Breast epithelium (tissue), 4 donors: ENCODE data around the gene FADS2. TPM values are rescaled to one million over a fixed set of nuclear protein-coding genes. Genes with fewer than 3 reads are reported as not detected.

ENCODE experiments used
- DNase-seq, 2 donors: peaks; one replicate each; pipeline ENCODE4 v3.0.0-alpha.2; 2019; ENCODE audit warnings: low spot score in 2 of 2
- H3K27ac ChIP-seq, 2 donors: fragments of 200-600 bp; sonication (generic) in 1 of 2; one replicate each; pipeline ENCODE4 v1.5.1; 2016 to 2019; ENCODE audit warnings: mild to moderate bottlenecking in 1 of 2
- H3K27me3 ChIP-seq, 2 donors: fragments of 200-600 bp; sonication (generic) in 1 of 2; one replicate each; pipeline versions ENCODE4 v1.5.1 to v1.6.0; 2017 to 2019; ENCODE audit warnings: control low read depth in 1 of 2, mild to moderate bottlenecking in 1 of 2
- H3K36me3 ChIP-seq: fragments of 200-600 bp; one replicate; pipeline ENCODE4 v1.5.1; 2019
- H3K4me1 ChIP-seq, 2 donors: fragments of 200-600 bp; sonication (generic); one replicate each; pipeline ENCODE4 v1.5.1; 2016 to 2019; ENCODE audit warnings: control low read depth in 1 of 2
- H3K4me3 ChIP-seq, 3 donors: fragments of 200-600 bp; sonication (generic); 1 replicate in 2 of 3; 2 replicates in 1 of 3; pipeline ENCODE4 v1.5.1; 2016 to 2019; ENCODE audit warnings: mild to moderate bottlenecking in 3 of 3, moderate library complexity in 2 of 3
- H3K9me3 ChIP-seq, 2 donors: fragments of 200-600 bp; sonication (generic) in 1 of 2; one replicate each; pipeline ENCODE4 v1.5.1; 2016 to 2019; ENCODE audit warnings: control low read depth in 1 of 2
- POLR2A ChIP-seq: fragments of 450-650 bp; IDR thresholded peaks from one replicate; pipeline ENCODE4 v1.6.1; 2016; ENCODE audit warnings: antibody characterized with exemption, mild to moderate bottlenecking, moderate library complexity
- POLR2AphosphoS5 ChIP-seq, 3 donors: sonication (generic); formaldehyde crosslinking; IDR thresholded peaks; one replicate each; pipeline ENCODE4 v1.6.1; 2017; ENCODE audit warnings: antibody characterized with exemption in 3 of 3
- intact Hi-C: fragments of 100-400 bp; cut with DNase I; formaldehyde crosslinking; loops from one replicate; pipeline ENCODE4 v1.15.1; 2023; ENCODE audit warnings: low total_unique reads
- total RNA-seq, 3 donors: library from RNA; depleted of rRNA; stranded (reverse); fragments of >200 nt; gene quantifications; one replicate each; pipeline ENCODE4 v1.1.0, GENCODE V29; 2016
- TF ChIP-seq, protein P1 (sequence below), 3 donors: fragments of 450-650 bp; IDR thresholded peaks; one replicate each; pipeline ENCODE4 v1.5.1; 2016 to 2017; ENCODE audit warnings: antibody characterized with exemption in 3 of 3, mild to moderate bottlenecking in 3 of 3, moderate library complexity in 3 of 3

FADS2 gene
- total RNA-seq, 3 donors from 2014 or later = 5.6 to 35.8 (median 7.5) TPM

DNA sequence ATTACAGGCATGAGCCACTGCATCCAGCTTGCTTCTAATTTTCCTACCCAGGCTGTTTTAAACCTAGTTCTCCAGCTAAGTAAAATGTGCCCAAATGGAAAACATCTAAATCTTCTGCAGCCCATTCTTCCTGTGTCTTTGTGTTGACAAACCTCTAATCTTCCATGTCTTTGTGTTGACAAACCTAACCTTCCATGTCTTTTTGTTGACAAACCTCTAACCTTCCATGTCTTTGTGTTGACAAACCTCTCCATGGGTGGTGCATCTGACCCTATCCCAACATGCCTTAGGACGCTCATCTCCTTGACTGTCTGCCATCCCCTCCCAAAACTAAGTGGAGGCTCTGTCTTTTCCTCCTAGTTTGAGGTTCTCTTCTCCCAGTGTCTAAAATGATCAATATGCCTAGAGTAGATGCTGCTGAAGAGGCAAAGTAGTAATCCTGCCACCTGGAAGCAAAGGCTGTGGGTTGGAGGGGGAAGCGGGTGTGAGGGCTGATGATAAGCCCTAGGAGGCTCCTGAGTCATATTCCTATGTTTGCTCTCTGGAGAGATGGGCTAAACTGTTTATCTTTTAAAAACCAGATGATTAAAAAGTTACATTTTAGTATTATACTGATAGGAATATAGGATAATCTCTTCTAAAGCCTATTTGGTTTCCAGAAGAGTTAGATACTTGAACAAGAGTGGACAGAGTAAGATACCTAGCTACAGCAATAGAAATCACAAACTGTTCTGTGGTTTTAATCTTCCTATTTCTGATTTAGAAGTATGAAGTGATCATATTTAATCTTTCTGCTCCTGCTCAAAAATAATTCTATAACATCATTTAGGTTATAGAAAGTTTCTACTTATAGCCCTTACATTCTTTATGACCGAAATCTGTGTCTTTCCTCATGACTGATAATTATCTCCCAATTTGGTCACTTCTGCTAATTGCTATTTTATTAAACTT lies 27.5 kb upstream of the FADS2 start:
- DNase-seq = no peak
- no peaks in the 10 kb centered on the region for H3K27me3 ChIP-seq
- no peaks in the 10 kb centered on the region for H3K36me3 ChIP-seq
- H3K9me3 ChIP-seq = no peaks in the 10 kb centered on the region
- intact Hi-C loops = no loop called here
- no peak overlapping the region for H3K27ac ChIP-seq
- H3K4me1 ChIP-seq = no peaks in the 10 kb centered on the region
- no peak for TF ChIP-seq POLR2AphosphoS5 (IDR thresholded peaks at IDR 0.05)
- TF ChIP-seq, protein P1, sequence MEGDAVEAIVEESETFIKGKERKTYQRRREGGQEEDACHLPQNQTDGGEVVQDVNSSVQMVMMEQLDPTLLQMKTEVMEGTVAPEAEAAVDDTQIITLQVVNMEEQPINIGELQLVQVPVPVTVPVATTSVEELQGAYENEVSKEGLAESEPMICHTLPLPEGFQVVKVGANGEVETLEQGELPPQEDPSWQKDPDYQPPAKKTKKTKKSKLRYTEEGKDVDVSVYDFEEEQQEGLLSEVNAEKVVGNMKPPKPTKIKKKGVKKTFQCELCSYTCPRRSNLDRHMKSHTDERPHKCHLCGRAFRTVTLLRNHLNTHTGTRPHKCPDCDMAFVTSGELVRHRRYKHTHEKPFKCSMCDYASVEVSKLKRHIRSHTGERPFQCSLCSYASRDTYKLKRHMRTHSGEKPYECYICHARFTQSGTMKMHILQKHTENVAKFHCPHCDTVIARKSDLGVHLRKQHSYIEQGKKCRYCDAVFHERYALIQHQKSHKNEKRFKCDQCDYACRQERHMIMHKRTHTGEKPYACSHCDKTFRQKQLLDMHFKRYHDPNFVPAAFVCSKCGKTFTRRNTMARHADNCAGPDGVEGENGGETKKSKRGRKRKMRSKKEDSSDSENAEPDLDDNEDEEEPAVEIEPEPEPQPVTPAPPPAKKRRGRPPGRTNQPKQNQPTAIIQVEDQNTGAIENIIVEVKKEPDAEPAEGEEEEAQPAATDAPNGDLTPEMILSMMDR (IDR thresholded peaks at IDR 0.05) = no peak
- TF ChIP-seq POLR2A = no peak
- no peak overlapping the region for H3K4me3 ChIP-seq

DNA sequence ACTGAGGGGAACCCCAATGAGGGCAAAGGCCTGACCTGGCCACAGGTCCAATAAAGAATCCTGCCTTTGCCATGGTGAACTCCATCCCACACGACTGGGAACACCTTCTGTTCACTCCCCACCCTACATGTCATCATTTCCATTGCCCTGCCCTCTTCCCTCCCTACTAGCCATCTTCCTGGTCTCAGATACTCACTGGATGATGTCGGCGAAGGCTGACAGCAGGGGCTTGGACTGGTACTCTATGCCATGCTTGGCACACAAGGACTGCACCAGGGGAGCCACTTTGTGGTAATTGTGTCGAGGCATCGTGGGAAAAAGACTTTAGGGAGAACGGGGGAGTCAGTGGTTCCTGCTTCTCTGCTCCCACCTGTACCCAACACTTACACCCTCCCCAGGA lies 25.5 kb upstream of the FADS2 start:
- H3K27me3 ChIP-seq = no peaks in the 10 kb centered on the region
- intact Hi-C loops = no loop called here
- H3K9me3 ChIP-seq = no peaks in the 10 kb centered on the region
- H3K27ac ChIP-seq = no peak overlapping the region
- H3K4me1 ChIP-seq = no peaks in the 10 kb centered on the region
- TF ChIP-seq POLR2A (no peak), POLR2AphosphoS5 (IDR thresholded peaks at IDR 0.05) (no peak)
- TF ChIP-seq, protein P1 (IDR thresholded peaks at IDR 0.05) = no peak
- no peak for DNase-seq
- H3K4me3 ChIP-seq = no peak overlapping the region
- H3K36me3 ChIP-seq = no peaks in the 10 kb centered on the region

DNA sequence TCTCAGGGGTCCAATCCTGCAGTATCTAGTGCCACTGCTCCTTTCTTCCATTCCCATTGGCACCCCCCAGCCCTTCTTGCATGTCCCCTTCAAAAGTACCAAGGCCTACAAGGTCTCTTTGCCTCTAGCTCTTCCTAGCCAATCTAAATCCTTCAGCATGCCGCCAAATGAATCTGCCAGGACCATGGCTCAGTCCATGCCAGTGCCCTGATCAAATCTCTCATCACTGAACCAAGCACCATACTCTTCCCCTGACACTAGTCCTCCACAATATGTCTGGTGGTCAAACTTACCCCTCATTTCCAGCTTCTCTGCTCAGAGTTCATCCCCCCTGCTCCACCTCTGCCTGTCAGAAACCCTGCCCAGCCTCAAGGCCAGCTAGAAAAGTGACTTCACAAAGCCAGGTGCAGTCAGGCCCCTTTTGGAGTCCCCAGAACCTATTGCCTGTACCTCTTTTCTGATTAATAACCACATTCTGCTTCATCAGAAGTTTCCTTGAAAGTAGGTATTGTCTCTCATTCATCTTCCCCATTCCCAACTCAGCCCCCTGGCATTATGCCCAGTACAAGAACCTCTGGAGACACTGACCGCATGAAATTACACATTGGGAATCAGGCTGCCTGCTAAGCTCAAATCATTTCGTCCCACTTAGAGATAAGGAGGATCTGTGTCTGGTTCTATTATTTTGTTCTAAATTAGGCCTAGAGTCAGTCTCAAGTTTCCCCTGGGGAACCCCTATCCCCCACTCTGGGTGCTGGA lies 24.0 kb upstream of the FADS2 start:
- TF ChIP-seq POLR2AphosphoS5 (IDR thresholded peaks at IDR 0.05) (no peak), POLR2A (no peak)
- TF ChIP-seq, protein P1 (IDR thresholded peaks at IDR 0.05) = no peak
- Histone ChIP-seq H3K27me3 (no peaks in the 10 kb centered on the region), H3K9me3 (no peaks in the 10 kb centered on the region), H3K4me1 (no peaks in the 10 kb centered on the region), H3K36me3 (no peaks in the 10 kb centered on the region), H3K27ac (no peak overlapping the region), H3K4me3 (no peak overlapping the region)
- intact Hi-C loops = no loop called here
- no peak for DNase-seq

DNA sequence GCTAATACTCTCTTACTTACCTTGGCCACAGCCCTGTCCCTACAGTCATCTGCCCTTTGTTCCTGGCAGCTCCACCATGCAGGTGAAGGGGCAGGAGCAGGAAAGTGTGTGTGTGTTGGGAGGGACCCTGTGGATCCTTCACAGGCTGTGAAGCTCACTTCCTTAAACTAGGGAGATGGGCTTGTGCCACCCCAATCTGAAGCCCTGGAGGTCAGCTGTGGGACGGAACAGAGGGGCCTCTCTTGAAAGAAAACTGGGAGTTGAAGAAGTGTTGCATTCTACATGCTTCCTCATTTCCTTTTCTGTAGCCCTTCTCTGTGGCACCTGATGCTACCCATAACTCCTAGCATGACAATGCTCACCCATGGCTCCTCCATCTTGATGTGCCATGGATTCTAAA lies 23.0 kb upstream of the FADS2 start:
- Histone ChIP-seq H3K27me3 (no peaks in the 10 kb centered on the region), H3K4me3 (no peak overlapping the region), H3K36me3 (no peaks in the 10 kb centered on the region), H3K9me3 (no peaks in the 10 kb centered on the region), H3K4me1 (no peaks in the 10 kb centered on the region), H3K27ac (no peak overlapping the region)
- TF ChIP-seq POLR2AphosphoS5 (IDR thresholded peaks at IDR 0.05) (no peak), POLR2A (no peak)
- TF ChIP-seq, protein P1 (IDR thresholded peaks at IDR 0.05) = no peak
- no peak for DNase-seq
- intact Hi-C loops = no loop called here

DNA sequence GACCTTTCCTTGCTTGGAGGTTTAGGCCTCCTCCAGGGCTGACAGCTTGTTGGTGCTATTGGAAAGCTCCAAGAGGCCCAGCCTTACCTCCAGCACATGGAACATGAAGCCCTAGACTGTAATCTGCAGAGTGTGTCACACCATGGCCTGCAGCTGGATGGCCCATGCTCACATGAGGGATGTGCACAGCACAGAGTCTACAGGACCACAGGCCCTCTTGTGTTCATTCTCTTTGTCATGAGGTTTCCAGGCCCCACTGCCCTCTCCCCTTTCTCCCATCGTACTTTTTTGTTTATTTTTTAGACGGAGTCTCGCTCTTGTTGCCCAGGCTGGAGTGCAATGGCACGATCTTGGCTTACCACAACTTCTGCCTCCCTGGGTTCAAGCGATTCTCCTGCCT lies 21.3 kb upstream of the FADS2 start:
- Histone ChIP-seq H3K9me3 (no peaks in the 10 kb centered on the region), H3K27me3 (no peaks in the 10 kb centered on the region), H3K4me1 (no peaks in the 10 kb centered on the region), H3K36me3 (no peaks in the 10 kb centered on the region), H3K27ac (no peak overlapping the region), H3K4me3 (no peak overlapping the region)
- DNase-seq = no peak
- intact Hi-C loops = no loop called here
- TF ChIP-seq, protein P1 (IDR thresholded peaks at IDR 0.05) = no peak
- TF ChIP-seq POLR2A (no peak), POLR2AphosphoS5 (IDR thresholded peaks at IDR 0.05) (no peak)
